HepG2 (cell line): ENCODE results near the gene MCFD2. TPM values are rescaled to one million over a fixed set of nuclear protein-coding genes. Genes with fewer than 3 reads are reported as not detected.
A peak's percentile ranks its signal among the peaks of the same experiment; 100 is the strongest.

Experiments
- ATAC-seq: fragments of 200-7000 bp; cut with Tn5 transposase; 3 replicates; pipeline ENCODE4 v1.9.1; 2020; ENCODE audit warnings: mild to moderate bottlenecking, moderate library complexity
- BruUV-seq: library from RNA; stranded (reverse); fragments of 400-500 nt; replicated peaks from 2 replicates; lab custom pipeline; 2021; lab: Mats Ljungman, UMichigan
- CTCF ChIA-PET: fragments of 300-600 bp; formaldehyde crosslinking; extraction: SDS; loops from one replicate; lab custom pipeline; 2021; ENCODE audit warnings: low total read pairs, inconsistent platforms, low intra/inter-chr PET ratio; lab: Yijun Ruan, JAX
- POLR2A ChIA-PET: fragments of 350-600 bp; sonication (Branson Sonifier 250); formaldehyde crosslinking; loops from one replicate; lab custom pipeline; 2020; ENCODE audit warnings: antibody characterized with exemption, inconsistent platforms; lab: Yijun Ruan, JAX
- DNase-seq: peaks from one replicate; pipeline ENCODE4 v3.0.0-alpha.2; 2015; ENCODE audit warnings: low spot score
- FAIRE-seq: peaks from 3 replicates; lab custom pipeline; 2011; peaks lifted over from hg19 to GRCh38; lab: Jason Lieb, UNC
- H2AFZ ChIP-seq: one replicate; pipeline ENCODE4 v1.6.1; 2011; ENCODE audit warnings: low read length, inconsistent platforms
- H3K27ac ChIP-seq: fragments of 300-600 bp; 3 replicates; pipeline ENCODE4 v1.8.0; 2011; ENCODE audit warnings: mixed run types, mild to moderate bottlenecking, mixed read lengths, low read length, inconsistent platforms; ENCODE audit not compliant: insufficient read depth; ENCODE audit errors: extremely low read length
- H3K27me3 ChIP-seq, 2 experiments: fragments of 200-600 bp in 1 of 2; 2 replicates in 1 of 2; 3 replicates in 1 of 2; pipeline versions ENCODE4 v1.6.0 to v1.8.0; 2011; ENCODE audit warnings: low read length in 2 of 2, mild to moderate bottlenecking in 2 of 2, moderate library complexity in 2 of 2, inconsistent platforms in 1 of 2; ENCODE audit not compliant: insufficient read depth in 2 of 2, control insufficient read depth in 1 of 2
- H3K36me3 ChIP-seq, 2 experiments: fragments of 200-600 bp in 1 of 2; replicated peaks in 1 of 2; 2 replicates in 1 of 2; 3 replicates in 1 of 2; pipeline versions ENCODE4 v1.5.1 to v1.8.0; 2011; ENCODE audit warnings: low read length in 2 of 2, inconsistent platforms in 1 of 2; ENCODE audit not compliant: insufficient read depth in 2 of 2, control insufficient read depth in 1 of 2
- H3K4me1 ChIP-seq: 2 replicates; pipeline ENCODE4 v1.5.1; 2012; ENCODE audit warnings: low read length, inconsistent platforms; ENCODE audit not compliant: insufficient read depth
- H3K4me2 ChIP-seq: 2 replicates; pipeline ENCODE4 v1.6.0; 2011; ENCODE audit warnings: low read depth, low read length, inconsistent platforms
- H3K4me3 ChIP-seq, 3 experiments: fragments of 200-600 bp in 1 of 3; sonication (generic), shearing (Covaris generic) in 1 of 3; replicated peaks in 1 of 3; 2 replicates each; pipeline ENCODE4 v1.5.1; 2011 to 2016; ENCODE audit warnings: low read length in 3 of 3, inconsistent platforms in 2 of 3, low read depth in 2 of 3, mild to moderate bottlenecking in 2 of 3, control low read depth in 1 of 3, mixed read lengths in 1 of 3; ENCODE audit not compliant: insufficient read depth in 1 of 3
- H3K79me2 ChIP-seq: one replicate; pipeline ENCODE4 v1.6.1; 2011; ENCODE audit warnings: low read length, inconsistent platforms; ENCODE audit not compliant: insufficient read depth
- H3K9ac ChIP-seq: 2 replicates; pipeline ENCODE4 v1.6.0; 2011; ENCODE audit warnings: mild to moderate bottlenecking, low read depth, low read length, inconsistent platforms; ENCODE audit not compliant: insufficient read depth
- H3K9me3 ChIP-seq: 2 replicates; pipeline ENCODE4 v1.5.1; 2012; ENCODE audit warnings: mild to moderate bottlenecking, low read length
- H4K20me1 ChIP-seq: 2 replicates; pipeline ENCODE4 v1.6.0; 2011; ENCODE audit warnings: inconsistent platforms, mild to moderate bottlenecking, low read length, moderate library complexity; ENCODE audit not compliant: insufficient read depth
- CBFB ChIP-seq: sonication (generic); formaldehyde crosslinking; IDR thresholded peaks from 2 replicates; pipeline ENCODE4 v1.4.0; 2020; ENCODE audit warnings: missing genetic modification reagents
- CTCF ChIP-seq: sonication (generic); formaldehyde crosslinking; IDR thresholded peaks from 2 replicates; pipeline ENCODE4 v1.5.0; 2020; ENCODE audit warnings: mild to moderate bottlenecking, missing genetic modification reagents, moderate library complexity
- HNF1A ChIP-seq, 2 experiments: sonication (generic) in 1 of 2; formaldehyde crosslinking in 1 of 2; IDR thresholded peaks; 2 replicates each; pipeline versions ENCODE4 v1.4.0 to v1.6.1; 2016 to 2020; ENCODE audit warnings: borderline replicate concordance in 1 of 2, low read depth in 1 of 2, mild to moderate bottlenecking in 1 of 2, missing genetic modification reagents in 1 of 2
- WGBS: methylation state at CpG from one replicate; pipeline ENCODE4 v1.1.6; 2017; ENCODE audit warnings: low lambda C conversion rate; 5-methylcytosine and 5-hydroxymethylcytosine counted together
- in situ Hi-C: cut with HindIII; loops from 2 replicates; pipeline ENCODE4 v1.10.0; 2017; ENCODE audit warnings: low pct_unique_long_range_greater_than_20kb; ENCODE audit not compliant: extremely low pct_ligation_motif_present
- intact Hi-C: fragments of 100-400 bp; cut with micrococcal nuclease; formaldehyde crosslinking; loops from one replicate; pipeline ENCODE4 v1.10.0; 2022; ENCODE audit not compliant: unreplicated experiment
- polyA plus RNA-seq, 8 experiments: library from polyadenylated mRNA; depleted of rRNA in 3 of 8; stranded (reverse) in 7 of 8; unstranded in 1 of 8; fragments of >200 nt; fragmentation: Illumina TruSeq in 4 of 8; extraction: Trizol in 4 of 8; gene quantifications; 2 replicates each; pipeline versions ENCODE4 v1.2.1 to v1.2.3, GENCODE V29; 2011 to 2016; ENCODE audit warnings: low read depth in 4 of 8, missing spikeins in 1 of 8, mixed read lengths in 1 of 8; ENCODE audit not compliant: insufficient read depth in 1 of 8
- total RNA-seq, 5 experiments: library from RNA; depleted of rRNA; stranded (reverse); fragments of >200 nt; fragmentation: Illumina TruSeq; extraction: Trizol; gene quantifications; 2 replicates each; pipeline ENCODE4 v1.2.3, GENCODE V29; 2016; ENCODE audit warnings: low read depth in 1 of 5

The MCFD2 gene
- total and polyA plus RNA-seq, 2 of the 13 experiments (the other 11 are each of a cell fraction or from before 2014, with no cell fraction given): 183 to 232 TPM

DNA sequence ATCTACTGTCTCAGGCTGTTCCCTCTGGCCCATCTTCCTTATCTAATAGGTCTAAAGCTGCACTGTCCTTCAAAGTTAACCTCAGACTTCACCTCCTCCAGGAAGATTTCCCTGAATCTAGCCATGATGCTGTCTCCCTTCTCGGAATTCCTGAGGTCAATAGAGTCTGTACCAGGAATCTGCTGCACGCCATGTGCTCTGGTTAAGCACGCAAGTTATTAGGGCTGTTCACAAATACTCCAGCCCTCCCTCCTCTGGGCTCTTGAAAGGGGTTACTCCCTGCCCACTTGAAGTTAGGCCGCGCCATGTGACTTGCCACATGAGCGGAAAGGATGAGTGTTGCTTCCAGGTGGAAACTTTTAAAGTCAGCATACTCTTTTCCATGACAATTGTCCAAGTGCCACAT lies 43.6 kb downstream of the MCFD2 start (continued):
- TF ChIP-seq HNF1A (IDR thresholded peaks at IDR 0.05; ENCODE audit: low read depth): no peak
- no peak for TF ChIP-seq HNF1A (CRISPR knock-in tag; IDR thresholded peaks at IDR 0.05; ENCODE audit: borderline replicate concordance)

- BruUV-seq: no TSS peak
- DNase-seq: no peak
- H3K4me2 ChIP-seq: no peak overlapping the region
- H3K4me1 ChIP-seq: peaks cover 30% of the 10 kb centered on the region
- H3K36me3 ChIP-seq: no peaks in the 10 kb centered on the region
- peaks cover 8 to 19% of the 10 kb centered on the region in 2 experiments; a peak in 4 of 5 replicates for H3K27me3 ChIP-seq
- no peak overlapping the region for H3K9ac ChIP-seq
- POLR2A ChIA-PET: no interaction called here
- H3K79me2 ChIP-seq: no peaks in the 10 kb centered on the region
- ATAC-seq: no peak
- TF ChIP-seq CTCF (CRISPR knock-in tag) (peak; percentile 14; the same call in 1 of the 2 replicates), CBFB (CRISPR knock-in tag) (no peak)
- H3K9me3 ChIP-seq: no peaks in the 10 kb centered on the region
- in situ Hi-C loops: no loop called here
- 25% methylated on average over 4 of the region's 8 CpGs for WGBS
- no peak overlapping the region for H3K4me3 ChIP-seq
- no peak overlapping the region for H2AFZ ChIP-seq
- CTCF ChIA-PET: no interaction called here
- no peaks in the 10 kb centered on the region for H4K20me1 ChIP-seq
- intact Hi-C loops: no loop called here
- FAIRE-seq: no peak
- no peak overlapping the region for H3K27ac ChIP-seq
Measured at GRCh38 chr2:46870051-46870839, 45.4 kb downstream of the MCFD2 start.
